ENCODE measurements around the gene LMO2. TPM values are rescaled to one million over a fixed set of nuclear protein-coding genes. Genes with fewer than 3 reads are reported as not detected.

Gene LMO2
- 0.51 and 2.6 TPM in 2 replicates for total RNA-seq

DNA sequence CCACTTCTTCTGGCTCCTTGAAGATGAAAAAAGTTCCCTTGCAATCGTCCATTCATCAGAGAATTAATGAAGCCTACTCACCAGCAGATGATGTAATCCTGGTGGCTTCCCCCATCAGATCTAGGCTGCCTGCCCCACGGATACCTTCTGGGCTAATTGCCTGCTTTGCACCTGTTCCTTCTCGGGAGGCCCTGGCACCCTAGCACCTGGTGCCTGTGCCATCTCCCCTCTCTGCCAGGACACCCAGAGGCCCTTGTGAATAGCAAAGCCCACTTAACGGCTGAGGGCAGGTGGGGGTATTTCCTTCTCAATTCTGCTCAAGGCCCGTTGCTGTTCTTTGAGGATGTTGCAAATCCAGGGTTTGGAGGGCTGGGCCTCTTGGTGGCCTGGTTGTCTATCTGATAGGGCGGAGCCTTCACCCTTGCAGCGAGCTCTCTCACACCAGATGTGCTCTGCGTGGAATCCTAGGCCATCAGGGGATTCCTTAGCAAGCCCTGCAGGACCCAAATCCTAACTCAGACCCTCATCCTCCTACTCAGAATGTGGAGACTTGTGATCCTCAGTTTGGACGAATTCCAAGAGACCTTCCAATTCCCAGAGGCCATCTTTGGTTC, at the start of gene LMO2:
TSS of gene LMO2 (minus strand) at position 363 of the 614 bp plus-strand sequence. CDS start 22,360 bp downstream, outside the sequence.

Other genes with a start within 250 kb of the LMO2 start
- gene C11orf91, start 191.2 kb downstream of the LMO2 start, total RNA-seq, result not detected in 2 replicates
- gene CD59, start 155.7 kb downstream of the LMO2 start, total RNA-seq, result 189 and 397 TPM in 2 replicates
- gene FBXO3, start 117.6 kb downstream of the LMO2 start, total RNA-seq, result 15.3 and 18.4 TPM in 2 replicates
- 107 and 120 TPM in 2 replicates for gene CAPRIN1, start 159.7 kb upstream of the LMO2 start, total RNA-seq
- gene NAT10, start 213.6 kb upstream of the LMO2 start, total RNA-seq, result 14.1 and 15.9 TPM in 2 replicates

All from pericardium fibroblast (primary cell).